Suprapubic skin (tissue), 4 donors: ENCODE data around the gene VN1R4. TPM values are rescaled to one million over a fixed set of nuclear protein-coding genes. Genes with fewer than 3 reads are reported as not detected.
"Not testable (repeated sequence)": the region's sequence is repeated elsewhere in the genome, so short reads cannot be mapped to it uniquely, and the experiment has no call there.

ENCODE experiments used
- DNase-seq, 2 donors: peaks; one replicate each; pipeline ENCODE4 v3.0.0-alpha.2; 2019; ENCODE audit warnings: low spot score in 2 of 2
- H3K27ac ChIP-seq: fragments of 200-600 bp; sonication (generic); one replicate; pipeline ENCODE4 v1.5.1; 2019
- H3K27me3 ChIP-seq: fragments of 200-600 bp; sonication (generic); one replicate; pipeline ENCODE4 v1.5.1; 2019
- H3K36me3 ChIP-seq: fragments of 200-600 bp; sonication (generic); one replicate; pipeline ENCODE4 v1.5.1; 2019
- H3K4me1 ChIP-seq: fragments of 200-600 bp; sonication (generic); one replicate; pipeline ENCODE4 v1.5.1; 2019
- H3K4me3 ChIP-seq: fragments of 200-600 bp; sonication (generic); one replicate; pipeline ENCODE4 v1.5.1; 2019; ENCODE audit warnings: mild to moderate bottlenecking
- H3K9me3 ChIP-seq: fragments of 200-600 bp; sonication (generic); one replicate; pipeline ENCODE4 v1.5.1; 2019
- CTCF ChIP-seq, 2 donors: fragments of 200-600 bp in 1 of 2; fragments of 450-650 bp in 1 of 2; sonication (generic) in 1 of 2; IDR thresholded peaks; one replicate each; pipeline ENCODE4 v1.5.1; 2016 to 2019; ENCODE audit warnings: antibody characterized with exemption in 2 of 2, mild to moderate bottlenecking in 1 of 2, moderate library complexity in 1 of 2
- EP300 ChIP-seq: sonication (generic); formaldehyde crosslinking; IDR thresholded peaks from one replicate; pipeline ENCODE4 v1.6.1; 2017; ENCODE audit warnings: antibody characterized with exemption
- POLR2A ChIP-seq, 2 donors: fragments of 450-650 bp; IDR thresholded peaks; one replicate each; pipeline ENCODE4 v1.6.1; 2017; ENCODE audit warnings: antibody characterized with exemption in 2 of 2, mild to moderate bottlenecking in 2 of 2, moderate library complexity in 2 of 2
- POLR2AphosphoS5 ChIP-seq, 3 donors: sonication (generic); formaldehyde crosslinking; IDR thresholded peaks; one replicate each; pipeline ENCODE4 v1.6.1; 2017; ENCODE audit warnings: antibody characterized with exemption in 3 of 3
- WGBS: methylation state at CpG from one replicate; pipeline ENCODE4 v1.1.5; 2018; 5-methylcytosine and 5-hydroxymethylcytosine counted together
- total RNA-seq, 4 donors: library from RNA; depleted of rRNA; stranded (reverse); fragments of >200 nt; gene quantifications; one replicate each; pipeline ENCODE4 v1.1.0, GENCODE V29; 2016

The VN1R4 gene
- total RNA-seq, 4 donors from 2014 or later, result not detected

GRCh38 chr19:53290758-53291549 is 23.4 kb upstream of the VN1R4 start:
- WGBS, result 90% methylated on average over 46 of the region's 47 CpGs
- H3K27me3 ChIP-seq, result no peaks in the 10 kb centered on the region
- peaks cover 24% of the 10 kb centered on the region for H3K9me3 ChIP-seq
- TF ChIP-seq POLR2A (IDR thresholded peaks at IDR 0.05) (no peak), POLR2AphosphoS5 (IDR thresholded peaks at IDR 0.05) (no peak), EP300 (no peak), CTCF (IDR thresholded peaks at IDR 0.05) (no peak)
- no peaks in the 10 kb centered on the region for H3K4me1 ChIP-seq
- H3K36me3 ChIP-seq, result no peaks in the 10 kb centered on the region
- no peak overlapping the region for H3K27ac ChIP-seq
- H3K4me3 ChIP-seq, result no peak overlapping the region
- DNase-seq, result no peak

- DNase-seq, result no peak
- WGBS, result 66% methylated on average over 4 of the region's 4 CpGs
- Histone ChIP-seq H3K36me3 (no peaks in the 10 kb centered on the region), H3K27ac (no peak overlapping the region), H3K27me3 (no peaks in the 10 kb centered on the region), H3K4me1 (no peaks in the 10 kb centered on the region), H3K9me3 (peaks cover 3% of the 10 kb centered on the region), H3K4me3 (no peak overlapping the region)
- no peak for TF ChIP-seq POLR2A (IDR thresholded peaks at IDR 0.05)
- no peak for TF ChIP-seq CTCF (IDR thresholded peaks at IDR 0.05)
- no peak for TF ChIP-seq EP300
- no peak for TF ChIP-seq POLR2AphosphoS5 (IDR thresholded peaks at IDR 0.05)
These were observed 17.6 kb upstream of the VN1R4 start for GRCh38 chr19:53285087-53285486.

GRCh38 chr19:53281947-53282346 is 14.4 kb upstream of the VN1R4 start:
- not testable (repeated sequence) for H3K36me3 ChIP-seq, H3K27me3 ChIP-seq, H3K9me3 ChIP-seq, H3K27ac ChIP-seq, H3K4me3 ChIP-seq, DNase-seq, H3K4me1 ChIP-seq
- 40% methylated on average over 1 of the region's 8 CpGs for WGBS

- 94% methylated on average over 2 of the region's 2 CpGs for WGBS
- DNase-seq, result no peak
- no peaks in the 10 kb centered on the region for H3K36me3 ChIP-seq
- no peak overlapping the region for H3K27ac ChIP-seq
- H3K4me3 ChIP-seq, result no peak overlapping the region
- H3K27me3 ChIP-seq, result no peaks in the 10 kb centered on the region
- no peaks in the 10 kb centered on the region for H3K9me3 ChIP-seq
- H3K4me1 ChIP-seq, result no peaks in the 10 kb centered on the region
- no peak for TF ChIP-seq POLR2AphosphoS5 (IDR thresholded peaks at IDR 0.05)
- no peak for TF ChIP-seq EP300
- no peak for TF ChIP-seq CTCF (IDR thresholded peaks at IDR 0.05)
- TF ChIP-seq POLR2A (IDR thresholded peaks at IDR 0.05), result no peak
These were observed 8.0 kb upstream of the VN1R4 start for GRCh38 chr19:53275480-53275879.

GRCh38 chr19:53272044-53272443 is 4.5 kb upstream of the VN1R4 start:
- H3K36me3 ChIP-seq, result no peaks in the 10 kb centered on the region
- H3K27ac ChIP-seq, result no peak overlapping the region
- H3K27me3 ChIP-seq, result no peaks in the 10 kb centered on the region
- 90% methylated on average over 9 of the region's 9 CpGs for WGBS
- TF ChIP-seq EP300 (no peak), CTCF (IDR thresholded peaks at IDR 0.05) (no peak), POLR2A (IDR thresholded peaks at IDR 0.05) (no peak), POLR2AphosphoS5 (IDR thresholded peaks at IDR 0.05) (no peak)
- H3K4me1 ChIP-seq, result no peaks in the 10 kb centered on the region
- DNase-seq, result no peak
- H3K9me3 ChIP-seq, result no peaks in the 10 kb centered on the region
- H3K4me3 ChIP-seq, result no peak overlapping the region

- not testable (repeated sequence) for DNase-seq, H3K4me3 ChIP-seq, H3K9me3 ChIP-seq, H3K27ac ChIP-seq, H3K4me1 ChIP-seq, H3K27me3 ChIP-seq, H3K36me3 ChIP-seq
- 85% methylated on average over 10 of the region's 27 CpGs for WGBS
These were observed 2.3 kb upstream of the VN1R4 start for GRCh38 chr19:53269861-53270260.

- not testable (repeated sequence) for H3K27me3 ChIP-seq, H3K27ac ChIP-seq, H3K4me3 ChIP-seq, DNase-seq, H3K36me3 ChIP-seq, H3K9me3 ChIP-seq
- 70% methylated on average over 14 of the region's 14 CpGs for WGBS
- H3K4me1 ChIP-seq, result peaks cover 14% of the 10 kb centered on the region
These were observed 9.7 kb downstream of the VN1R4 start, which contains the start of gene VN1R2 for GRCh38 chr19:53257715-53258342. Gene VN1R2 (plus strand): TSS chr19:53258292. CDS start chr19:53258376, 84 bp downstream.
